GM21526 (cell line): ENCODE data around the gene ASPSCR1.
"Not testable (repeated sequence)": the region's sequence is repeated elsewhere in the genome, so short reads cannot be mapped to it uniquely, and the experiment has no call there.

Experiments used
- ATAC-seq: cut with Tn5 transposase; IDR thresholded peaks from one replicate; pipeline ENCODE4 v1.9.1; 2021; ENCODE audit warnings: moderate library complexity; ENCODE audit not compliant: unreplicated experiment, low FRiP score

ASPSCR1 gene

GRCh38 chr17:81940538-81941483 lies 36.6 kb upstream of the ASPSCR1 start:
- no peak for ATAC-seq

GRCh38 chr17:81941484-81942166 lies 35.8 kb upstream of the ASPSCR1 start:
- ATAC-seq: no peak

- ATAC-seq: no peak
These were observed 35.3 kb upstream of the ASPSCR1 start for GRCh38 chr17:81942167-81942553.

- ATAC-seq: no peak
These were observed 32.6 kb upstream of the ASPSCR1 start for GRCh38 chr17:81944858-81945257.

GRCh38 chr17:81947189-81947588 lies 30.2 kb upstream of the ASPSCR1 start, which contains the start of gene MYADML2:
MYADML2 (minus strand) TSS chr17:81947233; CDS start chr17:81941741, 5,492 bp downstream.
- no peak for ATAC-seq

GRCh38 chr17:81948635-81949378 lies 28.6 kb upstream of the ASPSCR1 start:
- no peak for ATAC-seq

GRCh38 chr17:81950501-81950900 lies 26.9 kb upstream of the ASPSCR1 start:
- ATAC-seq: no peak

- no peak for ATAC-seq
These were observed 25.4 kb upstream of the ASPSCR1 start for GRCh38 chr17:81951785-81952684.

- ATAC-seq: no peak
These were observed 24.6 kb upstream of the ASPSCR1 start for GRCh38 chr17:81952792-81953228.

- ATAC-seq: not testable (repeated sequence)
These were observed 24.0 kb upstream of the ASPSCR1 start for GRCh38 chr17:81953443-81953842.

- no peak for ATAC-seq
These were observed 23.0 kb upstream of the ASPSCR1 start for GRCh38 chr17:81954131-81955057.

GRCh38 chr17:81955058-81955681 lies 22.3 kb upstream of the ASPSCR1 start:
- ATAC-seq: no peak

GRCh38 chr17:81955756-81956544 lies 21.5 kb upstream of the ASPSCR1 start:
- ATAC-seq: no peak

GRCh38 chr17:81956607-81957589 lies 20.5 kb upstream of the ASPSCR1 start:
- no peak for ATAC-seq

GRCh38 chr17:81957691-81958432 lies 19.6 kb upstream of the ASPSCR1 start:
- ATAC-seq: no peak
